ENCODE data around the gene ADGRG1. TPM values are rescaled to one million over a fixed set of nuclear protein-coding genes. Genes with fewer than 3 reads are reported as not detected.

The ADGRG1 gene
- 61.0 TPM for polyA plus RNA-seq (2012; ENCODE audit: insufficient read length, low read depth)

DNA sequence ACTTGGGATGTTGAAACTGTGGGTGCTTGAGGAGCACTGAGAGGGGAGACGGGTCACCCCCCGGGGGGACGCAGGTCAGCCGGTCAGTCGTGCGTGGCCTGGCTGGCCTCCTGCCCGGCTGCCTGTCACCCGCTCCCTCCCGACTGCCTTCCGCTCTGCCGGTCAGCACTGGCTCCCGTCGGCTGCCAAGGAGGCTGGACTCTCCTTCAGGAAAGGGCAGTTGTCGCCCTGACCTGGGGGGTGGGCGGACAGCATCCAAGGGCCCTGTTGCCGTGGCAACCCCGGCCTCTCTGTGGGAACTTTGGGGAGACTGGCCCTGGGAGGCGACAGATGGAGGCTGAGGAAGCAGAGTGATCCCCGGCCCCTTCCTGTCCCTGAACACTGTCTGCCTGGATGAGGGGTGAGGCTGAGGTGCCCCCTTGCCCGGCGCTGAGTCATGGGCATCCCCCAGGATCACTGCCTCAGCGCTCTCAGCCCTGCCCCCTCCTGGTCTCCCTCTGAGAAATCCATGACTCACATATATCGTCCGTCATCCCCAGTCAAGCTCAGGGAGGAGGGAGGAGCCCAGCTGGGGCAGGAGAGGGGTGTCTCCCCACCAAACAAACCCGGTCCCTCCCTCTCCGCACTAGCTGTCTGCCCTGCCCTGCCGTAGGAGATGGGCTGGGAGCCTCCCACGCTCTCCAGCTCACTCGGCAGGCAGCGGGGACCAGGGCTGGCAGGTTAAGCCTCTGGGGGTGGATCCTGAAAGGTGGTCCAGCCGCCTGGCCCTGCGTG is at the start of gene ADGRG1:
Gene ADGRG1 (plus strand): TSS at position 623 of the 774 bp plus-strand sequence. CDS start 21,658 bp downstream, outside the sequence.
- TF ChIP-seq POLR2AphosphoS5 (IDR thresholded peaks at IDR 0.05; ENCODE audit: low read depth, low read length), result no peak; the same call in 1 of the 2 replicates
- no peak for TF ChIP-seq TAF1 (IDR thresholded peaks at IDR 0.05; ENCODE audit: borderline replicate concordance, insufficient read depth, low read length)
- TF ChIP-seq SIN3A (IDR thresholded peaks at IDR 0.05; ENCODE audit: borderline replicate concordance, insufficient read depth, low read length), result no peak
- peak; percentile 84 for TF ChIP-seq FOXP2 (optimal IDR thresholded peaks at IDR 0.05; ENCODE audit: borderline replicate concordance, extremely low read depth, extremely low read length, insufficient read depth)

DNA sequence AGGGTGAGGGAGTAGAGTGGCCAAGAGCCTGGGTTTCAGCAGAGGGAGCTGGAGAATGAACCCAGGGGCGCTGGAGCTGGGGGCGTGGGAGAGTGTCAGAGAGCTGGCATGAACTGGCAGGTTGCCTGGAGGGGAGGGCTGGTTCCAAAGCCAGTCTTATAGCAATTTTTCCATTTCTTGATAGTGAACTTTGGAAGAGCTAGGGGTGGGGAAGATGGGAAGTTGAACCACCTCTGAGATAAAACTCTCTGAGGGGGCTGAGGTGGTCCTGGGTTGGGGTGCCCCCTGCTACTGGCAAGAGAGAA is 49.1 kb upstream of the ADGRG1 start:
- TF ChIP-seq FOXP2 (optimal IDR thresholded peaks at IDR 0.05; ENCODE audit: borderline replicate concordance, extremely low read depth, extremely low read length, insufficient read depth), result no peak
- TF ChIP-seq TAF1 (IDR thresholded peaks at IDR 0.05; ENCODE audit: borderline replicate concordance, insufficient read depth, low read length), result no peak
- TF ChIP-seq SIN3A (IDR thresholded peaks at IDR 0.05; ENCODE audit: borderline replicate concordance, insufficient read depth, low read length), result no peak
- TF ChIP-seq, protein P1, sequence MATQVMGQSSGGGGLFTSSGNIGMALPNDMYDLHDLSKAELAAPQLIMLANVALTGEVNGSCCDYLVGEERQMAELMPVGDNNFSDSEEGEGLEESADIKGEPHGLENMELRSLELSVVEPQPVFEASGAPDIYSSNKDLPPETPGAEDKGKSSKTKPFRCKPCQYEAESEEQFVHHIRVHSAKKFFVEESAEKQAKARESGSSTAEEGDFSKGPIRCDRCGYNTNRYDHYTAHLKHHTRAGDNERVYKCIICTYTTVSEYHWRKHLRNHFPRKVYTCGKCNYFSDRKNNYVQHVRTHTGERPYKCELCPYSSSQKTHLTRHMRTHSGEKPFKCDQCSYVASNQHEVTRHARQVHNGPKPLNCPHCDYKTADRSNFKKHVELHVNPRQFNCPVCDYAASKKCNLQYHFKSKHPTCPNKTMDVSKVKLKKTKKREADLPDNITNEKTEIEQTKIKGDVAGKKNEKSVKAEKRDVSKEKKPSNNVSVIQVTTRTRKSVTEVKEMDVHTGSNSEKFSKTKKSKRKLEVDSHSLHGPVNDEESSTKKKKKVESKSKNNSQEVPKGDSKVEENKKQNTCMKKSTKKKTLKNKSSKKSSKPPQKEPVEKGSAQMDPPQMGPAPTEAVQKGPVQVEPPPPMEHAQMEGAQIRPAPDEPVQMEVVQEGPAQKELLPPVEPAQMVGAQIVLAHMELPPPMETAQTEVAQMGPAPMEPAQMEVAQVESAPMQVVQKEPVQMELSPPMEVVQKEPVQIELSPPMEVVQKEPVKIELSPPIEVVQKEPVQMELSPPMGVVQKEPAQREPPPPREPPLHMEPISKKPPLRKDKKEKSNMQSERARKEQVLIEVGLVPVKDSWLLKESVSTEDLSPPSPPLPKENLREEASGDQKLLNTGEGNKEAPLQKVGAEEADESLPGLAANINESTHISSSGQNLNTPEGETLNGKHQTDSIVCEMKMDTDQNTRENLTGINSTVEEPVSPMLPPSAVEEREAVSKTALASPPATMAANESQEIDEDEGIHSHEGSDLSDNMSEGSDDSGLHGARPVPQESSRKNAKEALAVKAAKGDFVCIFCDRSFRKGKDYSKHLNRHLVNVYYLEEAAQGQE (IDR thresholded peaks at IDR 0.05; ENCODE audit: insufficient read depth in 1 of 2, low read depth in 2 of 2, low read length in 2 of 2), result no peak
- TF ChIP-seq POLR2AphosphoS5 (IDR thresholded peaks at IDR 0.05; ENCODE audit: low read depth, low read length), result no peak

DNA sequence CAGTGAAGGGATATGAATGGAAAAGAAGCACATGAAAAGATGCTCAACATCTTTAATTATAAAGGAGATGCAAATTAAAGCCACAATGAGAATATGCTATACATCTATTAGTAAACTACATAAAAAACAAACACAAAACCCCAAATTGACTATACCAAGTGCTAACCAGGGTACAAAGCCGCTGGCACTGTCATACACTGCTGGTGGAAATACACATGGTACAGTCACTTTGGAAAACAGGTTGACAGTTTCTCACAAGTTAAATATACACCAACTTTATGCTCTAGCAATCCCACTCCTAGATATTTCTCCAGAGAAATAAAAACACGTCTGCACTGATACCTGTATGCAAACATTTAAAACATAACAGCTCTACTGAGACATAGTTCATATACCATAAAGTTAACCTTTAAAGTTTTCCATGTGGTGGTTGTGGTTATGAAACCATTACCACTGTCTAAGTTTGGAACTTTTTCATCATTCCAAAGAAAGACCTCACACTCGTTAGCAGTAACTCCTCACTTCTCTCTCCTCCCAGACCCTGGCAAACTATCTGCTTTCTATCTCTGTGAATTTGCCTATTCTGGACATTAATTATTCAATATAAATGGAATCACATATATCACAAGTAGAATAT is 43.3 kb upstream of the ADGRG1 start:
- TF ChIP-seq POLR2AphosphoS5 (IDR thresholded peaks at IDR 0.05; ENCODE audit: low read depth, low read length) (no peak), SIN3A (IDR thresholded peaks at IDR 0.05; ENCODE audit: borderline replicate concordance, insufficient read depth, low read length) (no peak), FOXP2 (optimal IDR thresholded peaks at IDR 0.05; ENCODE audit: borderline replicate concordance, extremely low read depth, extremely low read length, insufficient read depth) (no peak), TAF1 (IDR thresholded peaks at IDR 0.05; ENCODE audit: borderline replicate concordance, insufficient read depth, low read length) (no peak)
- TF ChIP-seq, protein P1 (IDR thresholded peaks at IDR 0.05; ENCODE audit: insufficient read depth in 1 of 2, low read depth in 2 of 2, low read length in 2 of 2), result no peak

DNA sequence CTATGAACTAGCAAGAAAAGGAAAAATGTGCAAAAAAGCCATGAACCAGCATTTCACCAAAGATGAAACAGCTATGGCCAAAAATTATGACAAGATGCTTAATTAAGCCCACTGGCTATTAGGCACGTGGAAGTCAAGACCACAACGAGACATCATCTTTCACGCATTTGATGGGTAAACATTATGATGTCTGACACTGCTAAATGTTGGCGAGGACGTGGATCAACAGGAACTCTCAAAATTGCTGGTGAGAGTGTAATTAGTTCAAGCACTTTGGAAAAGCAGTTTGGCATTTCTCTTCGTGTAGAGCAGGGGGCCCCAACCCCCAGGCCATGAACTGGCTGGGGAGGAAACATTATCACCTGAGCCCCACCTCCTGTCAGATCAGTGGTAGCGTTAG is 39.6 kb upstream of the ADGRG1 start:
- TF ChIP-seq TAF1 (IDR thresholded peaks at IDR 0.05; ENCODE audit: borderline replicate concordance, insufficient read depth, low read length) (no peak), FOXP2 (optimal IDR thresholded peaks at IDR 0.05; ENCODE audit: borderline replicate concordance, extremely low read depth, extremely low read length, insufficient read depth) (no peak), SIN3A (IDR thresholded peaks at IDR 0.05; ENCODE audit: borderline replicate concordance, insufficient read depth, low read length) (no peak), POLR2AphosphoS5 (IDR thresholded peaks at IDR 0.05; ENCODE audit: low read depth, low read length) (no peak)
- TF ChIP-seq, protein P1 (IDR thresholded peaks at IDR 0.05; ENCODE audit: insufficient read depth in 1 of 2, low read depth in 2 of 2, low read length in 2 of 2), result no peak

DNA sequence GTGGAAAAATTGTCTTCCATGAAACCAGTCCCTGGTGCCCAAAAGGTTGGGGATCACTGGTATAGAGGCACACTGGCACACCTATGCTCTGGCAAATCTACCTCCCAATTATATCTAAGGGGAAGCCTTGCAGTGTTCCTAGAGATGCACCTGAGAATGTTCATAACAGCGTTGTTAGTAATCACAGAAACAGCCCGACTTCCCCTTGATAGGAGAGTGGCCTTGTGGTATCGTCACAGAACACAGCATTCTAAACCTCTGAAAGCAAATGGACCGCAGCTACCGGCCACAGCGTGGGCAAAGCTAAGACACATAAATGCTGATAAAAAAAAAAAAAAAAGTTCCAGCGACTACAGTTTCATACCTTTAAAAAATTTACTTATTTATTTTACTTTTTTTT is 39.1 kb upstream of the ADGRG1 start:
- TF ChIP-seq FOXP2 (optimal IDR thresholded peaks at IDR 0.05; ENCODE audit: borderline replicate concordance, extremely low read depth, extremely low read length, insufficient read depth) (no peak), POLR2AphosphoS5 (IDR thresholded peaks at IDR 0.05; ENCODE audit: low read depth, low read length) (no peak), SIN3A (IDR thresholded peaks at IDR 0.05; ENCODE audit: borderline replicate concordance, insufficient read depth, low read length) (no peak), TAF1 (IDR thresholded peaks at IDR 0.05; ENCODE audit: borderline replicate concordance, insufficient read depth, low read length) (no peak)
- TF ChIP-seq, protein P1 (IDR thresholded peaks at IDR 0.05; ENCODE audit: insufficient read depth in 1 of 2, low read depth in 2 of 2, low read length in 2 of 2), result no peak

Data from PFSK-1 (cell line).